GM23248 (cell line): ENCODE results near the gene DNAJC22.

ENCODE experiments used
- EZH2 ChIP-seq: fragments of 200-600 bp; sonication (generic); IDR thresholded peaks from 2 replicates; pipeline ENCODE4 v1.6.1; 2018; ENCODE audit warnings: antibody characterized with exemption, mild to moderate bottlenecking; ENCODE audit not compliant: insufficient read depth, poor library complexity, severe bottlenecking
- EZH2phosphoT487 ChIP-seq: fragments of 200-600 bp; sonication (generic); IDR thresholded peaks from 2 replicates; pipeline ENCODE4 v1.6.1; 2018; ENCODE audit warnings: antibody characterized with exemption, moderate library complexity, mild to moderate bottlenecking, low read depth; ENCODE audit not compliant: insufficient read depth

DNA sequence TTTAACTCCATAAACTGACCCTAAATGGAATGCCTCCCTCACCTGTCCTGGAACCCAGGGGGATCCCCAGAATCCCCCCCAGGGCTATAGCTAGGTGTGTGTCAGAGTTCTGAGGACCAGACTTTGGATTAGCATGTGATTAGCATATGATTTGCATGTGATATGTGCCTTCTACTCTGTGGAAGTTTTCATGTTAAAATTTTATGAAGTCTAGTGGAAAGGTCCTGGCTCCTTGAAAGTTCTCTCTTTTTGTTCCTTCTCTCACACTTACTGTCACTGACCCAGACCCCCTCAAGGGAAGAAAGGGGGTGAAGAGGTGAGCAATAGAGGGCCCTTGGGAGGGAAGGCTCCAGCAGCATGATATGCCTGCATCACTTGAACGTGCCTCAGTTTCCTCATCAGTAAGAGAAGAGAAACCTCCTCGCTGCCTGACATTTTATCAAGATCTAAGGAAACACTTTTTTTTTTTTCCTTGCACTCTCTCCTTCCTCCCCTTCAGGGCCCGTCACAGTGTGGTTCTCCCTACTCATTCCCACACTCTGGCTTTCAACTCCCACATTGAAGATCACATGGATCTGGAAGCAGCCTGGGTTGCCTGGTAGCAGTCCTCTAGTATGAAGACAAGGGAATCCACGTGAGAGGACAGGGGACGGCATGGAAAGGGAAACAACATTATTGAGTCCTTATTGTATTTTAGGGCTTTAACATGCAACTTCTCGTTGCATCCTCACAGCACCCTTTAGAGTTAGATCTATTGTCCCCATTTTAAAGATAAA lies 6.4 kb upstream of the DNAJC22 start:
- no peak for TF ChIP-seq EZH2
- no peak for TF ChIP-seq EZH2phosphoT487
